C4-2B (cell line): ENCODE measurements around the gene POMP.

Experiments used
- ZFX ChIP-seq: fragments of 450-650 bp; IDR thresholded peaks from 2 replicates; pipeline ENCODE4 v1.6.1; 2017
- TF ChIP-seq, protein P1 (sequence below): fragments of 450-650 bp; conservative IDR thresholded peaks from 2 replicates; pipeline ENCODE4 v1.5.1; 2017; ENCODE audit warnings: mild to moderate bottlenecking

DNA sequence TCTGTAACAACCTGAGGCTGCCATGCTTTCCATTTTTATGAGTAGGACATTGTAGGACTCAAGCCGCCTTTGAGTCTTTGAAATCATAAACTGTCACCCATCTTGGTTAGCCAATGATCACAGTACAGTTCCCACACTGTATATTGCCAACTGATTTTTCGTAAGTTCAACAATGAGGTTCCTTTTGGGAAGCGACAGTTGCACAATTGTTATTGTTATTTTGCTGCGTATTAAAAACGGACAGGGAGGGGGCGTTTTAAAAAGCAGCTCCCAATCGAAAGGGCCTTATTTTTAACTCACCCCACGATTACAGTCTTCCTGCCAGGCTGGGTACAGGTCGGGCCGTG lies 59.2 kb downstream of the POMP start:
- TF ChIP-seq, protein P1, sequence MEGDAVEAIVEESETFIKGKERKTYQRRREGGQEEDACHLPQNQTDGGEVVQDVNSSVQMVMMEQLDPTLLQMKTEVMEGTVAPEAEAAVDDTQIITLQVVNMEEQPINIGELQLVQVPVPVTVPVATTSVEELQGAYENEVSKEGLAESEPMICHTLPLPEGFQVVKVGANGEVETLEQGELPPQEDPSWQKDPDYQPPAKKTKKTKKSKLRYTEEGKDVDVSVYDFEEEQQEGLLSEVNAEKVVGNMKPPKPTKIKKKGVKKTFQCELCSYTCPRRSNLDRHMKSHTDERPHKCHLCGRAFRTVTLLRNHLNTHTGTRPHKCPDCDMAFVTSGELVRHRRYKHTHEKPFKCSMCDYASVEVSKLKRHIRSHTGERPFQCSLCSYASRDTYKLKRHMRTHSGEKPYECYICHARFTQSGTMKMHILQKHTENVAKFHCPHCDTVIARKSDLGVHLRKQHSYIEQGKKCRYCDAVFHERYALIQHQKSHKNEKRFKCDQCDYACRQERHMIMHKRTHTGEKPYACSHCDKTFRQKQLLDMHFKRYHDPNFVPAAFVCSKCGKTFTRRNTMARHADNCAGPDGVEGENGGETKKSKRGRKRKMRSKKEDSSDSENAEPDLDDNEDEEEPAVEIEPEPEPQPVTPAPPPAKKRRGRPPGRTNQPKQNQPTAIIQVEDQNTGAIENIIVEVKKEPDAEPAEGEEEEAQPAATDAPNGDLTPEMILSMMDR, result no peak
- no peak for TF ChIP-seq ZFX
